ENCODE results near the gene MIA2.

- TF ChIP-seq JUND (IDR thresholded peaks at IDR 0.05) (no peak), CHD2 (IDR thresholded peaks at IDR 0.05; ENCODE audit: low read length, partially characterized antibody) (no peak), EZH2phosphoT487 (IDR thresholded peaks at IDR 0.05; ENCODE audit: borderline replicate concordance, low read depth) (no peak), FOSL2 (IDR thresholded peaks at IDR 0.05; ENCODE audit: borderline replicate concordance, low read depth) (no peak), POLR2AphosphoS5 (IDR thresholded peaks at IDR 0.05; ENCODE audit: low read depth, low read length) (no peak), NFIC (IDR thresholded peaks at IDR 0.05; ENCODE audit: borderline replicate concordance) (no peak), SIN3A (IDR thresholded peaks at IDR 0.05; ENCODE audit: borderline replicate concordance, low read depth, low read length) (no peak), NRF1 (IDR thresholded peaks at IDR 0.05; ENCODE audit: low read depth, low read length) (no peak), ZBTB33 (IDR thresholded peaks at IDR 0.05; ENCODE audit: borderline replicate concordance, low read depth) (no peak), RAD21 (IDR thresholded peaks at IDR 0.05; ENCODE audit: low read length) (no peak), YY1 (IDR thresholded peaks at IDR 0.05; ENCODE audit: low read depth) (no peak), TAF1 (IDR thresholded peaks at IDR 0.05; ENCODE audit: borderline replicate concordance, low read depth, low read length) (no peak)
- TF ChIP-seq, protein P1, sequence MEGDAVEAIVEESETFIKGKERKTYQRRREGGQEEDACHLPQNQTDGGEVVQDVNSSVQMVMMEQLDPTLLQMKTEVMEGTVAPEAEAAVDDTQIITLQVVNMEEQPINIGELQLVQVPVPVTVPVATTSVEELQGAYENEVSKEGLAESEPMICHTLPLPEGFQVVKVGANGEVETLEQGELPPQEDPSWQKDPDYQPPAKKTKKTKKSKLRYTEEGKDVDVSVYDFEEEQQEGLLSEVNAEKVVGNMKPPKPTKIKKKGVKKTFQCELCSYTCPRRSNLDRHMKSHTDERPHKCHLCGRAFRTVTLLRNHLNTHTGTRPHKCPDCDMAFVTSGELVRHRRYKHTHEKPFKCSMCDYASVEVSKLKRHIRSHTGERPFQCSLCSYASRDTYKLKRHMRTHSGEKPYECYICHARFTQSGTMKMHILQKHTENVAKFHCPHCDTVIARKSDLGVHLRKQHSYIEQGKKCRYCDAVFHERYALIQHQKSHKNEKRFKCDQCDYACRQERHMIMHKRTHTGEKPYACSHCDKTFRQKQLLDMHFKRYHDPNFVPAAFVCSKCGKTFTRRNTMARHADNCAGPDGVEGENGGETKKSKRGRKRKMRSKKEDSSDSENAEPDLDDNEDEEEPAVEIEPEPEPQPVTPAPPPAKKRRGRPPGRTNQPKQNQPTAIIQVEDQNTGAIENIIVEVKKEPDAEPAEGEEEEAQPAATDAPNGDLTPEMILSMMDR (IDR thresholded peaks at IDR 0.05): no peak
- TF ChIP-seq, protein P2, sequence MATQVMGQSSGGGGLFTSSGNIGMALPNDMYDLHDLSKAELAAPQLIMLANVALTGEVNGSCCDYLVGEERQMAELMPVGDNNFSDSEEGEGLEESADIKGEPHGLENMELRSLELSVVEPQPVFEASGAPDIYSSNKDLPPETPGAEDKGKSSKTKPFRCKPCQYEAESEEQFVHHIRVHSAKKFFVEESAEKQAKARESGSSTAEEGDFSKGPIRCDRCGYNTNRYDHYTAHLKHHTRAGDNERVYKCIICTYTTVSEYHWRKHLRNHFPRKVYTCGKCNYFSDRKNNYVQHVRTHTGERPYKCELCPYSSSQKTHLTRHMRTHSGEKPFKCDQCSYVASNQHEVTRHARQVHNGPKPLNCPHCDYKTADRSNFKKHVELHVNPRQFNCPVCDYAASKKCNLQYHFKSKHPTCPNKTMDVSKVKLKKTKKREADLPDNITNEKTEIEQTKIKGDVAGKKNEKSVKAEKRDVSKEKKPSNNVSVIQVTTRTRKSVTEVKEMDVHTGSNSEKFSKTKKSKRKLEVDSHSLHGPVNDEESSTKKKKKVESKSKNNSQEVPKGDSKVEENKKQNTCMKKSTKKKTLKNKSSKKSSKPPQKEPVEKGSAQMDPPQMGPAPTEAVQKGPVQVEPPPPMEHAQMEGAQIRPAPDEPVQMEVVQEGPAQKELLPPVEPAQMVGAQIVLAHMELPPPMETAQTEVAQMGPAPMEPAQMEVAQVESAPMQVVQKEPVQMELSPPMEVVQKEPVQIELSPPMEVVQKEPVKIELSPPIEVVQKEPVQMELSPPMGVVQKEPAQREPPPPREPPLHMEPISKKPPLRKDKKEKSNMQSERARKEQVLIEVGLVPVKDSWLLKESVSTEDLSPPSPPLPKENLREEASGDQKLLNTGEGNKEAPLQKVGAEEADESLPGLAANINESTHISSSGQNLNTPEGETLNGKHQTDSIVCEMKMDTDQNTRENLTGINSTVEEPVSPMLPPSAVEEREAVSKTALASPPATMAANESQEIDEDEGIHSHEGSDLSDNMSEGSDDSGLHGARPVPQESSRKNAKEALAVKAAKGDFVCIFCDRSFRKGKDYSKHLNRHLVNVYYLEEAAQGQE (IDR thresholded peaks at IDR 0.05; ENCODE audit: low read depth, low read length): no peak
Measured at GRCh38 chr14:39268393-39268792, 34.7 kb downstream of the MIA2 start.
